ENCODE measurements around the gene LRRC25.
A peak's percentile ranks its signal among the peaks of the same experiment; 100 is the strongest.
"Not testable (repeated sequence)": the region's sequence is repeated elsewhere in the genome, so short reads cannot be mapped to it uniquely, and the experiment has no call there.

Gene LRRC25

DNA sequence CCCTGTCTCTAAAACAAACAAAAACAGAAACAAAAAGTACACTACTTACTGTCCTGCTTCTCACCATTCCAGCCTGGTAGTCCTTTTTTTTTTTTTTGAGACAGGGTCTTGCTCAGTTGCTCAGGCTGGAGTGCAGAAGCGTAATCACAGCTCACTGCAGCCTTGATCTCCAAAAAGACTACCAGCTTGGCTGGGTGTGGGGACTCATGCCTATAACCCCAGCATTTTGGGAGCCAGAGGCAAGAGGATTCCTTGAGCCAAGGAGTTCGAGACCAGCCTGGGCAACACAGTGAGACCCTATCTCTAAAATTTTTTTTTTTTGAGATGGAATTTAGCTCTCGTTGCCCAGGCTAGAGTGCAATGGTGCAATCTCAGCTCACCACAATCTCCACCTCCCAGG, 16.6 kb downstream of the LRRC25 start:
- no peak for DNase-seq (ENCODE audit: low read depth, low spot score)

GRCh38 chr19:18379803-18380747, 17.3 kb downstream of the LRRC25 start:
- no peak for DNase-seq (ENCODE audit: low read depth, low spot score)

DNA sequence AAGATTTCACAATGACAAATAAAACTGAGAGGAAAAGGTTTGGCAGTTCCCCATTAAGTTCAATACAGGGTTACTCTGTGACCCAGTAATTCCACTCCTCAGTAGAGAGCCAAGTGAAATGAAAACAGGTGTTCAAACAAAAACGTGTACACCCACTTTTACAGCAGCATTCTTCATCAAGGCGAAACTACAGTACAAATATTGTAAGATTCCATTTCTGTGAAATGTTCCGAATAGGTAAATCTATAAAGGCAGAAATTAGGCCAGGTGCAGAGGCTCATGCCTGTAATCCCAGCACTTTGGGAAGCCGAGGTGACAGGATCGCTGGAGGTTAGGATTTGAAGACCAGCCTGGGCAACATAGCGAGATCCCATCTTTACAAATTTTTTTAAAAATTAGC, 20.4 kb downstream of the LRRC25 start:
- no peak for DNase-seq (ENCODE audit: low read depth, low spot score)

- DNase-seq (ENCODE audit: low read depth, low spot score) = peak; percentile 96
Observed at GRCh38 chr19:18373892-18374629, 23.4 kb downstream of the LRRC25 start.

GRCh38 chr19:18373407-18373891, 24.0 kb downstream of the LRRC25 start:
- no peak for DNase-seq (ENCODE audit: low read depth, low spot score)

DNA sequence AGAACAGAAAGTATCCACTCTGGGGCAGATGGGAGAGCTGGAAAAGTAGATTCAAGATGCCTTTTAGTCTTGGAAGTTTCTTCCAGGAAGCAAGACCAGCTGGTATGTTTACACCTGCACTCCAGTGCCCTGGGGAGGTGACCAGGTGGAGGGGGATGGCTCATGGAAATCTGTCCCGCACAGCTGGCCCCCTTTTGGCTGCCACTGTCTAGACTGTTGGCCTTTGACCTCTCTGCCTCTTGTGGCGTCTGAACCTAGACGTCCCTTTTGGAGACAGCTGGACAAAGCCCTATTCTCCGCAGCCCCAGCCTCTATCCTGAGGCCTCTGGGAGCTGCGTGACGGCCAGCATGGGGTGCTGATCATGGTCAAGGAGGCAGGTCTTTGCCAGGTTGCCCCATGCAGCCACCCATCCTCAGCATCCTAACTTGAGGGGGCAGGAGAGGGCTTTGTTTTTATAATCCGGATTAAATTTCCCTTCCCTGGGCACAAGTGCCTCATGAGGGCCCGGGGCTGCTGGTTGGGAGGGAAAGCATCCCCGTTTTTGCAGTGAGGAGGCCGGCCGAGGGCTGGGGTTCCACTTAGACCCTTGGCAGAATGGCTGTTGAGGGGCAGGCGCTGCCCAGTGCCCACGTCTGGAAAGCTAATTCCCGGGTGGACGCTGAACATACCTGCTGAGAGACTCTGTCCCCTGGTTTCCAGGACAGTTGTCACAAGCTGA, 28.8 kb downstream of the LRRC25 start:
- no peak for DNase-seq (ENCODE audit: low read depth, low spot score)

DNA sequence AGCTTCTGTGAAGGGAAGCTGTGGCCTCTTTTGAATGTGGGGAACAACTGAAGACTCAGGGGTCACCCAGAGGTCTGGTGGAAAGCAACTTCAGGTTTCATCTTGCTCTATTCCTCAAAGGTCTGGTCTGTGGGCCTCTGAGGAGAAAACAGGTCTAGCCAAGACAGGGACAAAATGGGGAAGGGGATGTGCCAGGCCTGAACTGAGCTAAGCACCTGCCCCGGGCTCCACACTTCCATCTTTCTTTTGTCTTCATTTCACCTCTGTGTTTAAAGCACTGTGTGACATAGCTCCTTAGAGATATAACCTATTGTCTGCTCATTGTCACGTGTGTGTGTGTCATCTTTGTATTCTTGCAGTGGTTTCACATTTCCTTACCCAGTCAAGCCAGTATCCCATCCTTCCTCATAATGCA, 31.4 kb downstream of the LRRC25 start:
- no peak for DNase-seq (ENCODE audit: low read depth, low spot score)

DNA sequence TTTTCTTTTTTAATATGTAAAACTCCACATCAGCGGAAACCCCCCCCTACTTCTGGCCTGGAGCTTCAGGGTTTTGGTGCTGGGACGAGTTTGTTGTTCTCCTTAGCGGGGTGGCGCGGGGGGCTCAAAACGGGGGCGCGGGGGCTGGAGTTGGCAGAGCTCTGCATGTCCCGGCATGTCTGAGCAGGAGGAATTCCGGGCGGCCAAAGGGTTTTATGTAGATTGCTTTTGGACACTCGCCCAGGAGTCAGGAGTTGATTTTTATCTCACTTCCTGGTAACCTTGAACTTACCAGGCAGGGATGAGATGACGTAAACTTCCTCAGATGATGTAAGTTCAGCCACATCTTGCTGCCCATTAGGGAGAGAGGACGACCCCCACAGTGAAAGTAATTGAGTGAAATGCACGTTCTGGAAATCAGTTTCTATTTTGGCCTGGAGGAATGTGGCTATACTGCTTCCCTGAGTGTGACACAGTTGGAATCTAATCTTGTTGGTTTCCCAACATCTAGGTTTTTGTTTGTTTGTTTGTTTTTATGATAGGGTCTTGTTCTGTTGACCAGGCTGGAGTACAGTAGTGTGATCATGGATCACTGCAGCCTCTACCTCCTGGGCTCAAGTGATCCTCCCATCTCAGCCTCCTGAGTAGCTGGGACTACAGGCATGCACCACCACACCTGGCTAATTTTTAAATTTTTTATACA, 32.4 kb downstream of the LRRC25 start:
- no peak for DNase-seq (ENCODE audit: low read depth, low spot score)

DNA sequence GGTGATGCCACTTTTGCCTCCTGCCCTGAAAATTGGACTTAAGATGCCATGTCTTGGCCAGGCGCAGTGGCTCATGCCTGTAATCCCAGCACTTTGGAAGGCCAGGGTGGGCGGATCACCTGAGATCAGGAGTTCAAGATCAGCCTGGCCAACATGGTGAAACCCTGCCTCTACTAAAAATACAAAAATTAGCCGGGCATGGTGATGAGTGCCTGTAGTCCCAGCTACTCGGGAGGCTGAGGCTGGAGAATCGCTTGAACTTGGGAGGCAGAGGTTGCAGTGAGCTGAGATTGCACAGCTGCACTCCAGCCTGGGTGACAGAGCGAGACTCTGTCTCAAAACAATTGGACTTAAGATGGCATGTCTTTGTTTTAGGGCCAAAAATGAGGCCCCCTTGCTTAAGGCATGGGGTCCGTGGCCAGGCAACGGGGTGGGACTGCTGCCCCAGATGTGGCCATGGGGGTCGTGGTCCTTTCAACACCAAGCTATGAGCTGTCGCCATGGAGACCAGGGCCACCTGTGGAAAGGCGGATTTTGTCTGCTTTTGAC, 33.1 kb downstream of the LRRC25 start:
- not testable (repeated sequence) for DNase-seq (ENCODE audit: low read depth, low spot score)

DNA sequence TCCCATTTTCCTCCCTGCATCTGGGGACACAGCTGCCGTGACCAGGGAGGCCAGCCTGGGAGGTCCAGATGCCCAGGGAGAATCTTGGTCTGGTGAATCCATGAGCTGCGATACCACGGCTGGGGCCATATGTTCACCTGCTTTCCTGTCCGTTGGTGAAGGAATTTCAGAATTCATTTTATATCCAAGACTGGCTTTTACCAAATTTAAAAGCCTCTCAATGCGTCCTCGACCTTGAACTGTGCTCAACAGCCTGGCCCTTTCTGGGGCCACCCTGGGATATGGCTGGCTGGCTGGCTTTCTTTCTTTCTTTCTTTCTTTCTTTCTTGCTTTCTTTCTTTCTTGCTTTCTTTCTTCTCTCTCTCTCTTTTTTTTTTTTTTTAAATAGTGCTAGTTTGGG, 33.6 kb downstream of the LRRC25 start:
- no peak for DNase-seq (ENCODE audit: low read depth, low spot score)

GRCh38 chr19:18362934-18363542, 34.4 kb downstream of the LRRC25 start:
- DNase-seq (ENCODE audit: low read depth, low spot score) = no peak

DNA sequence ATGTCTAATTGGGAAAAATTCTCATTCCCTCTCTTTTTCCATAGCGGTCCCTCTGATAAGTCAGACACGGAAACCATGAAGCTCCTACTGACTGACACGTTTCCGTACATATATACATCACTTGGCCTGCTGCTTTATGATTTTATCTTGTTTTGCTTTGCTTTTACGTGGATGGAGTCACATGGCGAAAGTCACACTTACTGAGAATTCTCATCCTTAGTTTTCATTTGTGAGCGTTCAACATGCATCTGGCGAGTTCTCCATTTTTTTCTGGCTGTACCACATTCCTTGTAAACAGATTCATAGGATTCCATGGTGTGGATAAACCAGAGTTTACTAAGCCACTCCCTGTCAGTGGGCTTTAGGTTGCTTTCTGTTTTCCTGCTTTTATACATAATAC, 35.8 kb downstream of the LRRC25 start:
- DNase-seq (ENCODE audit: low read depth, low spot score) = no peak

- no peak for DNase-seq (ENCODE audit: low read depth, low spot score)
Observed at GRCh38 chr19:18357041-18357440, 40.4 kb downstream of the LRRC25 start.

DNA sequence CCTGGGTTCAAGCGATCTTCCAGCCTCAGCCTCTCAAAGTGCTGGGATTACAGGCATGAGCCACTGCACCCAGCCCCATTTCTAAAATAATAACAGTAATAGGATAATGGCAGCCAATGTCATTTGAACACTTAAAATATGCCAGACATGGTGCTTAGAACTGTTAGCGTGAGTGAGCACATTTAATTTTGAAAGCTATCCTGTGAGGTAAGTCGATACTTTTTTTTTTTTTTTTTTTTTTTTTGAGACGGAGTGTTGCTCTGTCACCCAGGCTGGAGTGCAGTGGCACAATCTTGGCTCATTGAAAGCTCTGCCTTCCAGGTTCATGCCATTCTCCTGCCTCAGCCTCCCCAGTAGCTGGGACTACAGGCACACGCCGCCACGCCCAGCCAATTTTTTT, 42.7 kb downstream of the LRRC25 start:
- not testable (repeated sequence) for DNase-seq (ENCODE audit: low read depth, low spot score)

- no peak for DNase-seq (ENCODE audit: low read depth, low spot score)
Observed at GRCh38 chr19:18353378-18354005, 43.9 kb downstream of the LRRC25 start.

DNA sequence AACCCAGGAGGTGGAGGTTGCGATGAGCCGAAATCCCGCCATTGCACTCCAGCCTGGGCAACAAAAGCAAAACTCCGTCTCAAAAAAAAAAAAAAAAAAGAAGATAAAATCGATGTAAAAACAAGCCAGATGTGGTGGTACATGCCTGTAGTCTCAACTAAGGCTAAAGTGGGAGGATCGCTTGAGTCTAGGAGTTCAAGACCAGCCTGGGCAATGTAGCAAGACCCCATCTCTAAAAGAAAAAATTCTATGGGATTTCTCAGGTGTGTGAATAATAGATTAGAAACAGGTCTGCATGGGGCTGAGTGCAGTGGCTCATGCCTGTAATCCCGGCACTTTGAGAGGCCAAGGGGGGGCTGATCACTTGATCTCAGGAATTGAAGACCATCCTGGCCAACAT, 45.9 kb downstream of the LRRC25 start:
- no peak for DNase-seq (ENCODE audit: low read depth, low spot score)

- no peak for DNase-seq (ENCODE audit: low read depth, low spot score)
Observed at GRCh38 chr19:18350490-18350889, 46.9 kb downstream of the LRRC25 start.

DNA sequence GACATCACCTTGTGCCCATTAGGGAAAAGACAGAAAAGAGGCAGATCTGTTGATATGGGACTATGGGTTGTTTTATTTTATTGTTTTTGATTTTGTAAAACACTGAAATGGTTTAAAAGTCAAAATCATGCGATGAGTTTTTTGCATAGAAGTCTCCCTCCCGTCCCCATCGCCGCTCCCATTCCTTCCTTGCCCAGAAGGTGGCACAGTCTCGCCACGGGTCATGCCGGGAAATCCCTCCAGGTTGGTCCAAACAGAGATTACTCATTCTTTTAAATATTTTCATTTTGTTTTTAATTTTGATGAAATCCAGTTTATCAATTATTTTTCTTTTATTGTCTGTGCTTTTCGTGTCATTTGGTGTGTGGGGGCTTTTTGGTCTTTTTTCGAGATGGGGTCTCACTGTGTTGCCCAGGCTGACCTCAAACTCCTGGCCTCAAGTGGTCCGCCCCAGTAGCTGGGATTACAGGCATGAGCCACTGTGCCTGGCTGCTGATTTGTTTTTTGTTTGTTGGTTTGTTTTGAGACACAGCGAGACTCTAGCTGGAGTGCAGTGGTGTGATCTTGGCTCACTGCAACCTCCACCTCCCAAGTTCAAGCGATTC, 47.8 kb downstream of the LRRC25 start:
- DNase-seq (ENCODE audit: low read depth, low spot score) = no peak

DNA sequence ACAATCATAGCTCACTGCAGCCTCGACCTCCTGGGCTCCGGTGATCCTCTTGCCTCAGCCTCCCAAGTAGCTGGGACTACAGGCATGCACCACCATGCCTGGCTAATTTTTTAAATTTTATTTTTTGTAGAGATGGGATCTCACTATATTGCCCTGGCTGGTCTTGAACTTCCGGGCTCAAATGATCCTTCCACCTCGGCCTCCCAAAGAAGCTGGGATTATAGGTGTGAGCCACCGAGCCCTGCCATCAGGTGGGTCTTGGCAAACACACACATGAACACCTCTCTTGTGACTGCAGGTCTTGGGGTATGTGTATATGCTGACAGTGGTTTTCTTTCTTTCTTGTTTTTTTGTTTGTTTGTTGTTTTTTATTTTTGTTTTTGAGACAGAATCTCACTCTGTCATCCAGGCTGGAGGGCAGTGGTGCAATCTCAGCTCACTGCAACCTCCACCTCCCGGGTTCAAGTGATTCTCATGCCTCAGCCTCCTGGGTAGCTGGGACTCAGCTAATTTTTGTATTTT, 48.5 kb downstream of the LRRC25 start:
- DNase-seq (ENCODE audit: low read depth, low spot score) = not testable (repeated sequence)
